ENCODE data around the gene GRIP2.

DNA sequence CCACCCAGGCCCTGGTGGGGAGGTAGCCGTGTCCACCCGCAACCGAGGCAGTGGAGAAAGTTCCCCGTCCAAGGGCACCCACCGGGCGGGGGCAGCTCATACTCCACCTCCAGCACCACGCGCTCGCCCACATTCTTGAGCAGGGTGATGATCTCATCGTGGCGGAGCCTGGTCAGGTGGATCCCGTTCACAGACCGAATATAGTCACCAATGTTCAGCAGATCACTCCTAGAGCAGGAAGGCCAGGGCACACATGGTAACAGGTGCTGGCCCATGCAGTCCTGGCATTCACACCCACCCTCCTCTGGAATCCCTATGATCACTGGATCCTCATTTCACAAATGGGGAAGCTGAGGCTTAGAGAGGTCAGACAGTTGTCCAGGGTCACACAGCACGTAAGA, 15.8 kb downstream of the GRIP2 start:
- TF ChIP-seq, protein P1, sequence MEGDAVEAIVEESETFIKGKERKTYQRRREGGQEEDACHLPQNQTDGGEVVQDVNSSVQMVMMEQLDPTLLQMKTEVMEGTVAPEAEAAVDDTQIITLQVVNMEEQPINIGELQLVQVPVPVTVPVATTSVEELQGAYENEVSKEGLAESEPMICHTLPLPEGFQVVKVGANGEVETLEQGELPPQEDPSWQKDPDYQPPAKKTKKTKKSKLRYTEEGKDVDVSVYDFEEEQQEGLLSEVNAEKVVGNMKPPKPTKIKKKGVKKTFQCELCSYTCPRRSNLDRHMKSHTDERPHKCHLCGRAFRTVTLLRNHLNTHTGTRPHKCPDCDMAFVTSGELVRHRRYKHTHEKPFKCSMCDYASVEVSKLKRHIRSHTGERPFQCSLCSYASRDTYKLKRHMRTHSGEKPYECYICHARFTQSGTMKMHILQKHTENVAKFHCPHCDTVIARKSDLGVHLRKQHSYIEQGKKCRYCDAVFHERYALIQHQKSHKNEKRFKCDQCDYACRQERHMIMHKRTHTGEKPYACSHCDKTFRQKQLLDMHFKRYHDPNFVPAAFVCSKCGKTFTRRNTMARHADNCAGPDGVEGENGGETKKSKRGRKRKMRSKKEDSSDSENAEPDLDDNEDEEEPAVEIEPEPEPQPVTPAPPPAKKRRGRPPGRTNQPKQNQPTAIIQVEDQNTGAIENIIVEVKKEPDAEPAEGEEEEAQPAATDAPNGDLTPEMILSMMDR (conservative IDR thresholded peaks at IDR 0.05; ENCODE audit: low read depth, low read length) = no peak
- TF ChIP-seq EZH2 (IDR thresholded peaks at IDR 0.05; ENCODE audit: borderline replicate concordance, low read depth, low read length, poor library complexity, severe bottlenecking) = no peak
